GM12878 (cell line): Measurements from ENCODE around the gene SNRPA. TPM values are rescaled to one million over a fixed set of nuclear protein-coding genes. Genes with fewer than 3 reads are reported as not detected.

Experiments used
- BHLHE40 ChIP-seq, 2 experiments: fragments of 450-650 bp in 1 of 2; IDR thresholded peaks; 2 replicates each; pipeline ENCODE4 v1.6.1; 2011 to 2017; ENCODE audit warnings: low read depth in 2 of 2, borderline replicate concordance in 1 of 2, improper control_type of control experiment in 1 of 2, low read length in 1 of 2, mild to moderate bottlenecking in 1 of 2
- CHD1 ChIP-seq: IDR thresholded peaks from 2 replicates; pipeline ENCODE4 v1.6.1; 2012; ENCODE audit warnings: low read depth, low read length, improper control_type of control experiment
- EZH2 ChIP-seq: IDR thresholded peaks from 2 replicates; pipeline ENCODE4 v1.6.1; 2012; ENCODE audit warnings: low read depth, mild to moderate bottlenecking, control low read depth, inconsistent platforms, low read length, borderline replicate concordance; ENCODE audit not compliant: control insufficient read depth
- MYB ChIP-seq: fragments of 150-350 bp; IDR thresholded peaks from 2 replicates; pipeline ENCODE4 v1.6.1; 2014; ENCODE audit warnings: mild to moderate bottlenecking, low read depth, low read length, borderline replicate concordance
- NR2C1 ChIP-seq: fragments of 450-650 bp; IDR thresholded peaks from 2 replicates; pipeline ENCODE4 v1.6.1; 2017; ENCODE audit warnings: antibody characterized with exemption, mild to moderate bottlenecking, moderate library complexity
- POLR2A ChIP-seq: IDR thresholded peaks from 2 replicates; pipeline ENCODE4 v1.6.1; 2011; ENCODE audit warnings: low read depth, mild to moderate bottlenecking, low read length
- RAD51 ChIP-seq: fragments of 450-650 bp; IDR thresholded peaks from 2 replicates; pipeline ENCODE4 v1.6.1; 2016; ENCODE audit warnings: moderate library complexity, mild to moderate bottlenecking, inconsistent platforms
- USF1 ChIP-seq: IDR thresholded peaks from 2 replicates; pipeline ENCODE4 v1.6.1; 2011; ENCODE audit warnings: borderline replicate concordance, low read depth, mild to moderate bottlenecking, moderate library complexity, mixed read lengths, low read length; ENCODE audit not compliant: insufficient read depth; ENCODE audit errors: extremely low read length
- YY1 ChIP-seq: IDR thresholded peaks from 2 replicates; pipeline ENCODE4 v1.6.1; 2011; ENCODE audit warnings: low read depth, mild to moderate bottlenecking, low read length
- ZNF687 ChIP-seq: fragments of 450-650 bp; IDR thresholded peaks from 2 replicates; pipeline ENCODE4 v1.6.1; 2017; ENCODE audit warnings: mild to moderate bottlenecking, moderate library complexity
- polyA plus RNA-seq, 11 experiments: library from polyadenylated mRNA; depleted of rRNA in 4 of 11; unstranded in 6 of 11; stranded (reverse) in 5 of 11; fragments of >200 nt; fragmentation: Nextera tagmentation in 4 of 11; fragmentation: Illumina TruSeq in 1 of 11; extraction: Ambion mirVana in 4 of 11; extraction: Trizol in 1 of 11; gene quantifications; 1 replicate in 1 of 11; 2 replicates in 10 of 11; pipeline versions ENCODE4 v1.2.1 to v1.2.3, GENCODE V29; 2011 to 2016; ENCODE audit warnings: inconsistent platforms in 2 of 11, missing spikeins in 2 of 11, low read depth in 1 of 11
- total RNA-seq, 4 experiments: library from RNA; depleted of rRNA in 3 of 4; stranded (reverse); fragments of >200 nt in 3 of 4; fragmentation: Illumina TruSeq in 1 of 4; extraction: Trizol in 1 of 4; gene quantifications; 2 replicates each; pipeline versions ENCODE4 v1.2.1 to v1.2.3, GENCODE V29; 2013 to 2021

Gene SNRPA
- total and polyA plus RNA-seq, 10 of the 15 experiments (the other 5 are each of a cell fraction or from before 2014, with no cell fraction given) = 14.8 to 299 (median 202) TPM

- TF ChIP-seq ZNF687 (peak; percentile 42; the same call in 1 of the 2 replicates), EZH2 (no peak), BHLHE40 (IDR thresholded peaks at IDR 0.05; ENCODE audit: borderline replicate concordance in 1 of 2, low read depth in 2 of 2, low read length in 1 of 2) (peak in 1 of 2 experiments; percentile 66; a peak in 2 of 4 replicates), RAD51 (peak; percentile 44; the same call in 1 of the 2 replicates), NR2C1 (no peak), POLR2A (peak; percentile 69), USF1 (no peak), MYB (no peak), YY1 (peak; percentile 23; the same call in 1 of the 2 replicates), CHD1 (0 out of 2 replicates have a peak, but pooled peaks have one; percentile 58)
These were observed 32.1 kb upstream of the SNRPA start (continued) for GRCh38 chr19:40718774-40719391.
